HepG2 (cell line): ENCODE measurements around the gene TJP1. TPM values are rescaled to one million over a fixed set of nuclear protein-coding genes. Genes with fewer than 3 reads are reported as not detected.

Experiments used
- ATAC-seq: fragments of 200-7000 bp; cut with Tn5 transposase; 3 replicates; pipeline ENCODE4 v1.9.1; 2020; ENCODE audit warnings: mild to moderate bottlenecking, moderate library complexity
- BruUV-seq: library from RNA; stranded (reverse); fragments of 400-500 nt; replicated peaks from 2 replicates; lab custom pipeline; 2021; lab: Mats Ljungman, UMichigan
- CTCF ChIA-PET: fragments of 300-600 bp; formaldehyde crosslinking; extraction: SDS; loops from one replicate; lab custom pipeline; 2021; ENCODE audit warnings: low total read pairs, inconsistent platforms, low intra/inter-chr PET ratio; lab: Yijun Ruan, JAX
- POLR2A ChIA-PET: fragments of 350-600 bp; sonication (Branson Sonifier 250); formaldehyde crosslinking; loops from one replicate; lab custom pipeline; 2020; ENCODE audit warnings: antibody characterized with exemption, inconsistent platforms; lab: Yijun Ruan, JAX
- DNase-seq: peaks from one replicate; pipeline ENCODE4 v3.0.0-alpha.2; 2015; ENCODE audit warnings: low spot score
- FAIRE-seq: peaks from 3 replicates; lab custom pipeline; 2011; peaks lifted over from hg19 to GRCh38; lab: Jason Lieb, UNC
- H2AFZ ChIP-seq: one replicate; pipeline ENCODE4 v1.6.1; 2011; ENCODE audit warnings: low read length, inconsistent platforms
- H3K27ac ChIP-seq: fragments of 300-600 bp; 3 replicates; pipeline ENCODE4 v1.8.0; 2011; ENCODE audit warnings: mixed run types, mild to moderate bottlenecking, mixed read lengths, low read length, inconsistent platforms; ENCODE audit not compliant: insufficient read depth; ENCODE audit errors: extremely low read length
- H3K27me3 ChIP-seq, 2 experiments: fragments of 200-600 bp in 1 of 2; 2 replicates in 1 of 2; 3 replicates in 1 of 2; pipeline versions ENCODE4 v1.6.0 to v1.8.0; 2011; ENCODE audit warnings: low read length in 2 of 2, mild to moderate bottlenecking in 2 of 2, moderate library complexity in 2 of 2, inconsistent platforms in 1 of 2; ENCODE audit not compliant: insufficient read depth in 2 of 2, control insufficient read depth in 1 of 2
- H3K36me3 ChIP-seq, 2 experiments: fragments of 200-600 bp in 1 of 2; replicated peaks in 1 of 2; 2 replicates in 1 of 2; 3 replicates in 1 of 2; pipeline versions ENCODE4 v1.5.1 to v1.8.0; 2011; ENCODE audit warnings: low read length in 2 of 2, inconsistent platforms in 1 of 2; ENCODE audit not compliant: insufficient read depth in 2 of 2, control insufficient read depth in 1 of 2
- H3K4me1 ChIP-seq: 2 replicates; pipeline ENCODE4 v1.5.1; 2012; ENCODE audit warnings: low read length, inconsistent platforms; ENCODE audit not compliant: insufficient read depth
- H3K4me2 ChIP-seq: 2 replicates; pipeline ENCODE4 v1.6.0; 2011; ENCODE audit warnings: low read depth, low read length, inconsistent platforms
- H3K4me3 ChIP-seq, 3 experiments: fragments of 200-600 bp in 1 of 3; sonication (generic), shearing (Covaris generic) in 1 of 3; replicated peaks in 1 of 3; 2 replicates each; pipeline ENCODE4 v1.5.1; 2011 to 2016; ENCODE audit warnings: low read length in 3 of 3, inconsistent platforms in 2 of 3, low read depth in 2 of 3, mild to moderate bottlenecking in 2 of 3, control low read depth in 1 of 3, mixed read lengths in 1 of 3; ENCODE audit not compliant: insufficient read depth in 1 of 3
- H3K79me2 ChIP-seq: one replicate; pipeline ENCODE4 v1.6.1; 2011; ENCODE audit warnings: low read length, inconsistent platforms; ENCODE audit not compliant: insufficient read depth
- H3K9ac ChIP-seq: 2 replicates; pipeline ENCODE4 v1.6.0; 2011; ENCODE audit warnings: mild to moderate bottlenecking, low read depth, low read length, inconsistent platforms; ENCODE audit not compliant: insufficient read depth
- H3K9me3 ChIP-seq: 2 replicates; pipeline ENCODE4 v1.5.1; 2012; ENCODE audit warnings: mild to moderate bottlenecking, low read length
- H4K20me1 ChIP-seq: 2 replicates; pipeline ENCODE4 v1.6.0; 2011; ENCODE audit warnings: inconsistent platforms, mild to moderate bottlenecking, low read length, moderate library complexity; ENCODE audit not compliant: insufficient read depth
- CREB1 ChIP-seq, 2 experiments: fragments of 450-650 bp in 1 of 2; IDR thresholded peaks; 2 replicates each; pipeline ENCODE4 v1.6.1; 2016 to 2017; ENCODE audit warnings: control low read depth in 1 of 2, mild to moderate bottlenecking in 1 of 2, missing compliant biosample characterization in 1 of 2, missing genetic modification characterization in 1 of 2
- ESRRA ChIP-seq: sonication (generic); formaldehyde crosslinking; IDR thresholded peaks from 2 replicates; pipeline ENCODE4 v1.5.1; 2020; ENCODE audit warnings: mild to moderate bottlenecking, low read depth, missing genetic modification reagents
- GLI4 ChIP-seq: sonication (generic); formaldehyde crosslinking; IDR thresholded peaks from 2 replicates; pipeline ENCODE4 v1.5.1; 2020; ENCODE audit warnings: missing genetic modification reagents, mild to moderate bottlenecking, moderate library complexity, borderline replicate concordance
- MED1 ChIP-seq: sonication (generic); formaldehyde crosslinking; IDR thresholded peaks from 2 replicates; pipeline ENCODE4 v1.4.0; 2020; ENCODE audit warnings: missing genetic modification reagents
- PRMT3 ChIP-seq: sonication (generic); formaldehyde crosslinking; IDR thresholded peaks from 2 replicates; pipeline ENCODE4 v1.8.1; 2022; ENCODE audit warnings: low read depth, mild to moderate bottlenecking, moderate library complexity, missing genetic modification reagents, borderline replicate concordance
- WGBS: methylation state at CpG from one replicate; pipeline ENCODE4 v1.1.6; 2017; ENCODE audit warnings: low lambda C conversion rate; 5-methylcytosine and 5-hydroxymethylcytosine counted together
- in situ Hi-C: cut with HindIII; loops from 2 replicates; pipeline ENCODE4 v1.10.0; 2017; ENCODE audit warnings: low pct_unique_long_range_greater_than_20kb; ENCODE audit not compliant: extremely low pct_ligation_motif_present
- intact Hi-C: fragments of 100-400 bp; cut with micrococcal nuclease; formaldehyde crosslinking; loops from one replicate; pipeline ENCODE4 v1.10.0; 2022; ENCODE audit not compliant: unreplicated experiment
- polyA plus RNA-seq, 8 experiments: library from polyadenylated mRNA; depleted of rRNA in 3 of 8; stranded (reverse) in 7 of 8; unstranded in 1 of 8; fragments of >200 nt; fragmentation: Illumina TruSeq in 4 of 8; extraction: Trizol in 4 of 8; gene quantifications; 2 replicates each; pipeline versions ENCODE4 v1.2.1 to v1.2.3, GENCODE V29; 2011 to 2016; ENCODE audit warnings: low read depth in 4 of 8, missing spikeins in 1 of 8, mixed read lengths in 1 of 8; ENCODE audit not compliant: insufficient read depth in 1 of 8
- total RNA-seq, 5 experiments: library from RNA; depleted of rRNA; stranded (reverse); fragments of >200 nt; fragmentation: Illumina TruSeq; extraction: Trizol; gene quantifications; 2 replicates each; pipeline ENCODE4 v1.2.3, GENCODE V29; 2016; ENCODE audit warnings: low read depth in 1 of 5
- TF ChIP-seq, protein P1 (sequence below): sonication (generic); formaldehyde crosslinking; conservative IDR thresholded peaks from 2 replicates; pipeline ENCODE4 v1.4.0; 2020; ENCODE audit warnings: missing genetic modification reagents

TJP1 gene
- total and polyA plus RNA-seq, 2 of the 13 experiments (the other 11 are each of a cell fraction or from before 2014, with no cell fraction given), result 25.9 to 27.1 TPM

DNA sequence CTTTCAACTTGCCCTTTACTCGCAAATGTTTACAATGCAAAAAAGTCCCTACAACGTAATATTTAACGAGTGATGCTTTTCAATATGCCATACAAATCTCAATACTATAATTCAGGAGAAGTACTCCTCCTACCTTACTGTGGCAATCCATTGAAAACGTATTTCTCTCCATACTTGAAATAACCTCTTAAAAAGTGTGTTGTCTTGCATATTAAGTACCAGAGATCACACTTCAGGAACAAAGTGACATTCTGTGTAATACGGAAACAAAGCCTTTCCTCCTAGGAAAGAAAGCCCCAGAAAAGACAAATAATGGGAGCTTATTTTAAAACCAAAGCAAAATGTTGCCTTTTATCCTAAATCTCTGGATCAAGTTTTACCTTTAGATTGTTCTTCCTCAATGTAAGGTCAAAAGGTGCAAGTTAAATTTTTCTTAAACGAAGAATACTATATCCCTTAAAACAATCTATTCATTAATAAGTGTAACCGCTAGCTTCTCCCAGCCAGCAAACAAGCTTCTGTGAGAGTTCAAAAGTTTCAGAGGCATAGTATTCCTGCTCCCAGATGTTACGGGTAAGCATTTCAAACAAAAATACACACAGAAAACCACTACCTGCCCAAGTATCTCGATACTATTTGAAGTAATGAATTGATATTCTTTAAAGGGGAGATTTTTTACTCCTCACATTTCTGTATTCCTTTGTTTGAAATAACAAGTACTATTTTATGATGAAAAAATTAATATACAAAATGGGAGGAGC, 1.7 kb downstream of the TJP1 start:
- Histone ChIP-seq H3K36me3 (no peaks in the 10 kb centered on the region), H4K20me1 (peaks cover 25% of the 10 kb centered on the region), H3K4me3 (peak overlapping the region; percentile 81 to 90 (median 87)), H3K9me3 (no peaks in the 10 kb centered on the region), H3K79me2 (peaks cover 56% of the 10 kb centered on the region), H3K27me3 (no peaks in the 10 kb centered on the region; a peak in 1 of 5 replicates), H3K27ac (peak overlapping the region; percentile 76), H3K4me2 (peak overlapping the region; percentile 81), H2AFZ (no peak overlapping the region), H3K4me1 (peaks cover 42% of the 10 kb centered on the region), H3K9ac (peak overlapping the region; percentile 84)
- TSS peak; percentile 53 for BruUV-seq
- TF ChIP-seq MED1 (CRISPR knock-in tag) (no peak), ESRRA (CRISPR knock-in tag) (no peak), CREB1 (IDR thresholded peaks at IDR 0.05) (no peak), CREB1 (CRISPR knock-in tag; IDR thresholded peaks at IDR 0.05) (0 out of 2 replicates have a peak, but pooled peaks have one; percentile 20), GLI4 (CRISPR knock-in tag) (no peak), PRMT3 (no peak)
- TF ChIP-seq, protein P1, sequence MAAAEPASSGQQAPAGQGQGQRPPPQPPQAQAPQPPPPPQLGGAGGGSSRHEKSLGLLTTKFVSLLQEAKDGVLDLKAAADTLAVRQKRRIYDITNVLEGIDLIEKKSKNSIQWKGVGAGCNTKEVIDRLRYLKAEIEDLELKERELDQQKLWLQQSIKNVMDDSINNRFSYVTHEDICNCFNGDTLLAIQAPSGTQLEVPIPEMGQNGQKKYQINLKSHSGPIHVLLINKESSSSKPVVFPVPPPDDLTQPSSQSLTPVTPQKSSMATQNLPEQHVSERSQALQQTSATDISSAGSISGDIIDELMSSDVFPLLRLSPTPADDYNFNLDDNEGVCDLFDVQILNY (CRISPR knock-in tag), result no peak
- POLR2A ChIA-PET, result interaction anchor here (3.1 kb wide), 1 partner anchor 105 kb away, joined by 11 read pairs; no protein-coding TSS in a partner anchor
- CTCF ChIA-PET, result no interaction called here
- DNase-seq (no peak), ATAC-seq (no peak), FAIRE-seq (no peak)
- intact Hi-C loops, result loop anchor here (5.0 to 10.0 kb wide), 2 partner anchors 107 to 156 kb away; no protein-coding TSS in a partner anchor
- in situ Hi-C loops, result no loop called here
- WGBS, result 5% methylated on average over 9 of the region's 9 CpGs
